OCI-LY7 (cell line): Measurements from ENCODE around the gene C19orf73. TPM values are rescaled to one million over a fixed set of nuclear protein-coding genes. Genes with fewer than 3 reads are reported as not detected.

Source experiments
- BruUV-seq: library from RNA; stranded (reverse); fragments of 400-500 nt; replicated peaks from 2 replicates; lab custom pipeline; 2021; lab: Mats Ljungman, UMichigan
- CTCF ChIA-PET: fragments of 300-600 bp; sonication (Branson Sonifier 250); formaldehyde crosslinking; loops from one replicate; lab custom pipeline; 2022; ENCODE audit warnings: antibody characterized with exemption; ENCODE audit not compliant: unreplicated experiment; lab: Charles Lee
- POLR2A ChIA-PET: fragments of 300-600 bp; sonication (Branson Sonifier 250); formaldehyde crosslinking; loops from one replicate; lab custom pipeline; 2022; ENCODE audit warnings: antibody characterized with exemption; lab: Charles Lee
- DNase-seq: peaks from one replicate; pipeline ENCODE4 v3.0.0-alpha.2; 2015; ENCODE audit warnings: low spot score
- H2AFZ ChIP-seq: fragments of 200-600 bp; sonication (generic), shearing (Covaris generic); 2 replicates; pipeline ENCODE4 v1.6.1; 2014; ENCODE audit warnings: mild to moderate bottlenecking, antibody characterized with exemption, low read length, moderate library complexity
- H3K27ac ChIP-seq: fragments of 200-600 bp; sonication (generic); 2 replicates; pipeline ENCODE4 v1.5.1; 2014; ENCODE audit warnings: mixed run types, low read depth, mild to moderate bottlenecking, moderate library complexity, low read length, inconsistent platforms; ENCODE audit not compliant: poor library complexity, severe bottlenecking
- H3K36me3 ChIP-seq: fragments of 200-600 bp; sonication (generic); 2 replicates; pipeline ENCODE4 v1.6.1; 2014; ENCODE audit warnings: mild to moderate bottlenecking, antibody characterized with exemption, low read length, moderate library complexity, mixed read lengths; ENCODE audit not compliant: insufficient read depth
- H3K4me1 ChIP-seq: fragments of 200-600 bp; sonication (generic); 2 replicates; pipeline ENCODE4 v1.5.1; 2014; ENCODE audit warnings: mild to moderate bottlenecking, low read length; ENCODE audit not compliant: insufficient read depth, poor library complexity, severe bottlenecking
- H3K4me2 ChIP-seq: fragments of 200-600 bp; sonication (generic); 2 replicates; pipeline ENCODE4 v1.6.1; 2014; ENCODE audit warnings: mild to moderate bottlenecking, low read length
- H3K4me3 ChIP-seq: fragments of 200-600 bp; sonication (generic); 2 replicates; pipeline ENCODE4 v1.5.1; 2014; ENCODE audit warnings: mild to moderate bottlenecking, low read depth, low read length; ENCODE audit not compliant: poor library complexity, severe bottlenecking
- H3K79me2 ChIP-seq: fragments of 200-600 bp; sonication (generic); 2 replicates; pipeline ENCODE4 v1.6.1; 2016; ENCODE audit warnings: low read depth, mild to moderate bottlenecking, low read length, moderate library complexity, mixed read lengths; ENCODE audit not compliant: insufficient read depth
- H3K9me2 ChIP-seq: fragments of 200-600 bp; sonication (generic); 2 replicates; pipeline ENCODE4 v1.6.1; 2016; ENCODE audit warnings: mild to moderate bottlenecking, low read length, mixed read lengths; ENCODE audit not compliant: insufficient read depth
- H3K9me3 ChIP-seq: fragments of 200-600 bp; sonication (generic); 2 replicates; pipeline ENCODE4 v1.6.1; 2014; ENCODE audit warnings: mild to moderate bottlenecking, mixed run types, low read length, mixed read lengths
- H4K20me1 ChIP-seq: fragments of 200-600 bp; sonication (generic); 2 replicates; pipeline ENCODE4 v1.6.1; 2014; ENCODE audit warnings: mild to moderate bottlenecking, antibody characterized with exemption, low read length, moderate library complexity, mixed read lengths; ENCODE audit not compliant: insufficient read depth
- EZH2phosphoT487 ChIP-seq: fragments of 200-600 bp; sonication (generic); IDR thresholded peaks from 2 replicates; pipeline ENCODE4 v1.6.1; 2018; ENCODE audit warnings: low read depth, borderline replicate concordance, mild to moderate bottlenecking, mixed run types, antibody characterized with exemption, low read length, moderate library complexity, mixed read lengths
- intact Hi-C: fragments of 100-400 bp; cut with micrococcal nuclease; formaldehyde crosslinking; loops from one replicate; pipeline ENCODE4 v1.10.0; 2022; ENCODE audit not compliant: unreplicated experiment
- total RNA-seq, 2 experiments: library from RNA; depleted of rRNA in 1 of 2; stranded (reverse); fragments of >200 nt in 1 of 2; shearing (Covaris generic) in 1 of 2; gene quantifications; 2 replicates each; pipeline ENCODE4 v1.2.3, GENCODE V29; 2014 to 2022
- TF ChIP-seq, protein P1 (sequence below): fragments of 200-600 bp; sonication (generic); conservative IDR thresholded peaks from 2 replicates; pipeline ENCODE4 v1.5.1; 2014; ENCODE audit warnings: mild to moderate bottlenecking, antibody characterized with exemption, low read length, moderate library complexity, mixed read lengths

C19orf73 gene
- total RNA-seq, 2 experiments from 2014 or later, result 2.5 to 8.3 TPM

GRCh38 chr19:49114630-49115363 lies 4.1 kb downstream of the C19orf73 start:
- H4K20me1 ChIP-seq, result no peaks in the 10 kb centered on the region
- H3K4me3 ChIP-seq, result peak overlapping the region; percentile 72
- H3K4me1 ChIP-seq, result peaks cover 23% of the 10 kb centered on the region
- ChIA-PET POLR2A (interaction anchor here (0.6 to 2.0 kb wide), 2 partner anchors 13 to 84 kb away, joined by 3 to 7 read pairs; no protein-coding TSS in a partner anchor), CTCF (interaction anchor here (1.6 kb wide), 1 partner anchor 84 kb away, joined by 5 read pairs; no protein-coding TSS in a partner anchor)
- peak overlapping the region; percentile 88 for H3K4me2 ChIP-seq
- no peak overlapping the region; the same call in 1 of the 2 replicates for H2AFZ ChIP-seq
- H3K9me3 ChIP-seq, result no peaks in the 10 kb centered on the region
- no peaks in the 10 kb centered on the region for H3K79me2 ChIP-seq
- no peak for TF ChIP-seq EZH2phosphoT487
- TF ChIP-seq, protein P1, sequence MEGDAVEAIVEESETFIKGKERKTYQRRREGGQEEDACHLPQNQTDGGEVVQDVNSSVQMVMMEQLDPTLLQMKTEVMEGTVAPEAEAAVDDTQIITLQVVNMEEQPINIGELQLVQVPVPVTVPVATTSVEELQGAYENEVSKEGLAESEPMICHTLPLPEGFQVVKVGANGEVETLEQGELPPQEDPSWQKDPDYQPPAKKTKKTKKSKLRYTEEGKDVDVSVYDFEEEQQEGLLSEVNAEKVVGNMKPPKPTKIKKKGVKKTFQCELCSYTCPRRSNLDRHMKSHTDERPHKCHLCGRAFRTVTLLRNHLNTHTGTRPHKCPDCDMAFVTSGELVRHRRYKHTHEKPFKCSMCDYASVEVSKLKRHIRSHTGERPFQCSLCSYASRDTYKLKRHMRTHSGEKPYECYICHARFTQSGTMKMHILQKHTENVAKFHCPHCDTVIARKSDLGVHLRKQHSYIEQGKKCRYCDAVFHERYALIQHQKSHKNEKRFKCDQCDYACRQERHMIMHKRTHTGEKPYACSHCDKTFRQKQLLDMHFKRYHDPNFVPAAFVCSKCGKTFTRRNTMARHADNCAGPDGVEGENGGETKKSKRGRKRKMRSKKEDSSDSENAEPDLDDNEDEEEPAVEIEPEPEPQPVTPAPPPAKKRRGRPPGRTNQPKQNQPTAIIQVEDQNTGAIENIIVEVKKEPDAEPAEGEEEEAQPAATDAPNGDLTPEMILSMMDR, result no peak
- DNase-seq, result peak; percentile 25
- no peaks in the 10 kb centered on the region for H3K9me2 ChIP-seq
- H3K36me3 ChIP-seq, result peaks cover 2% of the 10 kb centered on the region; the same call in 1 of the 2 replicates
- intact Hi-C loops, result loop anchor here (5.0 kb wide), 1 partner anchor 93 kb away; no protein-coding TSS in a partner anchor
- no peak overlapping the region for H3K27ac ChIP-seq
- no TSS peak for BruUV-seq

DNA sequence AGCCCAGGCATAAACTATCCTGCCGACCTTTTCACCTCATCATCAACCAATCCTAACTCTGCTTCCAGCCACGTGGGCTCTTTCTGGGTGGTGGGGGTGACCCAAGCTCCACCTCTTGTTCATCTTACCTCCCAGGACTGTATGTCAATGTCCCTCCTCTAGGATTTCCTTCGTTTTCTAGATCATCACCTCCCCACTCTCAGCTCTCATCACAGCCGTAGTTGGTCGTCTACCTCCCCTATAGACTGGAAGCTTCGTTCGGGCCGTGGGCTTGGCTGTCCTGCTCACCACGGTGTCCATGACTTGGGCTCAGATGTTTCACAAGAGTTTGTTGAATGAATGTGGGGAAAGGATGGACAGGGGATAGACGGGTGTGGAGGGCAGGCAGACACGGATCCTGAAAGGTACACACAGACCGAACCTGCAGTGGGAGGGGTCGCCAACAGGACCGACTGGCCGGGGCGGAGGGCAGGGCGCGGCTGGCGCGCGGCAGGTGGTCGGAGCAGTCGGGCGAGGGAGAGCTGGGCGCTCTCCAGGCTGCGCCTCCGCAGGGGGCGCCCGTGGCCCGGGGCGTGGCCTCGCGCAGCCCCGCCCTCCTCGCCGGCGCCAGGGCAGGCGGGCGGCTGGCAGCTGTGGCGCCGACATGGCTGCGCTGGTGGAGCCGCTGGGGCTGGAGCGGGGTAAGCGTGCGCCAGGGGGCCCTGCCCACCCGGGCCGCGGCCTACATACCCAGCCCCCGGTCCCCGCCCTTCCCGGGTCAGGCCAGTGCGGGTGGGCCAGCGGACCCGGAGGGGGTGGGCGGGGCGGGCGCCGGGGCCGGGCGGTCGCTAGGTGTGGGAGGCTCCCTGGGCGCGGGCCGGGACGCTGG lies 4.9 kb downstream of the C19orf73 start, which contains the start of gene LIN7B:
TSS of gene LIN7B (plus strand) at position 609 of the 868 bp plus-strand sequence. CDS start at position 644, 35 bp downstream.
- intact Hi-C loops, result no loop called here
- DNase-seq, result peak; percentile 83

More for the DNA sequence above, 4.9 kb downstream of the C19orf73 start, which contains the start of gene LIN7B:
- no peaks in the 10 kb centered on the region for H3K9me2 ChIP-seq
- peak within 1 kb of the TSS; percentile 90 for H2AFZ ChIP-seq
- H4K20me1 ChIP-seq, result no peaks in the 10 kb centered on the region
- H3K27ac ChIP-seq, result no peak within 1 kb of the TSS
- no peak for TF ChIP-seq EZH2phosphoT487
- TF ChIP-seq, protein P1, result peak; percentile 67
- no peaks in the 10 kb centered on the region for H3K79me2 ChIP-seq
- peaks cover 10% of the 10 kb centered on the region for H3K36me3 ChIP-seq
- POLR2A ChIA-PET, result interaction anchor here (0.6 to 2.0 kb wide), 2 partner anchors 14 to 85 kb away, joined by 3 to 7 read pairs; no protein-coding TSS in a partner anchor
- H3K4me1 ChIP-seq, result peaks cover 20% of the 10 kb centered on the region
- peak within 1 kb of the TSS; percentile 72 for H3K4me3 ChIP-seq
- peak within 1 kb of the TSS; percentile 88 for H3K4me2 ChIP-seq
- CTCF ChIA-PET, result interaction anchor here (0.6 to 1.6 kb wide), 2 partner anchors 35 to 85 kb away, joined by 3 to 5 read pairs; no protein-coding TSS in a partner anchor
- H3K9me3 ChIP-seq, result no peaks in the 10 kb centered on the region
- BruUV-seq, result no TSS peak
